Subcutaneous adipose tissue (tissue), 4 donors: ENCODE measurements around the gene IDI2. TPM values are rescaled to one million over a fixed set of nuclear protein-coding genes. Genes with fewer than 3 reads are reported as not detected.

Source experiments
- total RNA-seq, 4 donors: library from RNA; depleted of rRNA; stranded (reverse); fragments of >200 nt; gene quantifications; one replicate each; pipeline ENCODE4 v1.1.0, GENCODE V29; 2016
- TF ChIP-seq, protein P1 (sequence below): fragments of 450-650 bp; IDR thresholded peaks from one replicate; pipeline ENCODE4 v1.5.1; 2016; ENCODE audit warnings: low read depth, mild to moderate bottlenecking, control low read depth, antibody characterized with exemption, moderate library complexity

The IDI2 gene
- total RNA-seq, 4 donors from 2014 or later = not detected

DNA sequence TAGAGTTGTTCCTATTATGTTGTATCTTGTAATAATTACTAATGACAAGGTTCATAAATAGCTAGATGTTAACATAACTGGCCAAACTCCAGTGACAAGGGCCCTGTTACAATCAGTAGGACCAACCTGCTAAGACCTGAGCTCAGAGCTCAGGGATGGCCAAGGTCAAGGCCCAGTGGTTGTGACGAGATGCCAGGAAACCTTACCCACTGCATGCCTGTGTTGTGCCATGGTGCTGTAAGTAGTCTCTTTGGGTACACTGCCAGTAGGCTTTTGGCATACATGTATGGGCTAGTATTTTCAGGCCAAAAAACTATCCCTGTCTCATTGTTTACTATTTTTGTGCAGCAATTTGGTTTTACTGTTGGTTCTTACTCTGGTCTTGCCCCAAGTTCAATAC, 7.9 kb upstream of the IDI2 start:
- TF ChIP-seq, protein P1, sequence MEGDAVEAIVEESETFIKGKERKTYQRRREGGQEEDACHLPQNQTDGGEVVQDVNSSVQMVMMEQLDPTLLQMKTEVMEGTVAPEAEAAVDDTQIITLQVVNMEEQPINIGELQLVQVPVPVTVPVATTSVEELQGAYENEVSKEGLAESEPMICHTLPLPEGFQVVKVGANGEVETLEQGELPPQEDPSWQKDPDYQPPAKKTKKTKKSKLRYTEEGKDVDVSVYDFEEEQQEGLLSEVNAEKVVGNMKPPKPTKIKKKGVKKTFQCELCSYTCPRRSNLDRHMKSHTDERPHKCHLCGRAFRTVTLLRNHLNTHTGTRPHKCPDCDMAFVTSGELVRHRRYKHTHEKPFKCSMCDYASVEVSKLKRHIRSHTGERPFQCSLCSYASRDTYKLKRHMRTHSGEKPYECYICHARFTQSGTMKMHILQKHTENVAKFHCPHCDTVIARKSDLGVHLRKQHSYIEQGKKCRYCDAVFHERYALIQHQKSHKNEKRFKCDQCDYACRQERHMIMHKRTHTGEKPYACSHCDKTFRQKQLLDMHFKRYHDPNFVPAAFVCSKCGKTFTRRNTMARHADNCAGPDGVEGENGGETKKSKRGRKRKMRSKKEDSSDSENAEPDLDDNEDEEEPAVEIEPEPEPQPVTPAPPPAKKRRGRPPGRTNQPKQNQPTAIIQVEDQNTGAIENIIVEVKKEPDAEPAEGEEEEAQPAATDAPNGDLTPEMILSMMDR = no peak

DNA sequence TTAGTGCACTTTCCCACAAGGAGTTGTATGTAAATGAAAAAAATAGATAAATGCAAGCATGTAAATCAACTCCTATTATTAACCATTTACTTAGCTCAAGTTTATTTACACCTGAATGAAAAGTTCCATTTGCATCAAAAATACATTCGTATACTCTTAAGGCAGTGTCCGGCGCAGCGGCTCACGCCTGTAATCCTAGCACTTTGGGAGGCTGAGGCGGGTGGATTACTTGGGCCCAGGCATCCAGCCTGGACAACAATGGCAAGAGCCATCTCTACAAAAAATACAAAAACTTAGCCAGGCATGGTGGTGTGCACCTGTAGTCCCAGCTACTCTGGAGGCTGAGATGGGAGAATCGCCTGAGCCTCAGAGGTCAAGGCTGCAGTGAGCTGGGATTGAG, 4.2 kb upstream of the IDI2 start:
- TF ChIP-seq, protein P1 = no peak

DNA sequence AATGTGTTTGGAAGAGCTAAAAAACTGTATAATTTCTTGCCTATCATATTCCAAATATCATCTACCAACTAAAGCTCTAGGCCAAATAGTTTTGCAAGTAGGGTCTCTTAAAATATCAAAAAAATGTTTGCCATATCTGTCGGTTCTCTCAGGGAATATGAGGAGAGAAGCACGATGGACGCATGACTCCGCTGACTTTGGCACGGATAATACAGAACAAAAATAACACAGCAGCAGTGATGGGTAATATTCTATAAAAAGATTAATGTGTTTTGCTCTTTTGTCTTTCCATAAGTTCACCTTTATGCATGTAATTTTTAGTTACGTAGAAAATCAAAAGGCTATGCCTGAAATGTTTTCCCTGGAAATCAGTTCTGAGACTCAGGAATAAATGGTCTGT, 919 bp upstream of the IDI2 start:
- TF ChIP-seq, protein P1 = no peak

DNA sequence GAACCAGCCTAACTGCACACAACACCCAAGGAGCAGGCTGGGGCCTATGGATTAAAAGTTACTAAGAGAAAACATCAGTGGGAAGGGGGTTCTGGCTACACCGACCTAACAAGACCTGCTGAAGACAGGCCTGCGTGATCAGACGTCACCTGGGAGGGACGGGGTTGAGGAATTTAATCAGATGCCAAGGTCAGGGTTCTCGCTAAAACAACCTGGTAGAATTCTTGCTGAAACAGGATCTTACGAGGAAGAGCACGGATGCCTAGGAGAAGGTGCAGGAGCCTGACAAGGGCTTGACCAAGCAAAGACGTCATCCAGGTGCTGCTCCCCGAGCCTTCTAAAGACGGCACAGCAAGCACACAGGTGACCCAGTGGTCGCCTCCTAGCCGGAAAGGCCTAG, 1.6 kb downstream of the IDI2 start:
- TF ChIP-seq, protein P1 = no peak

DNA sequence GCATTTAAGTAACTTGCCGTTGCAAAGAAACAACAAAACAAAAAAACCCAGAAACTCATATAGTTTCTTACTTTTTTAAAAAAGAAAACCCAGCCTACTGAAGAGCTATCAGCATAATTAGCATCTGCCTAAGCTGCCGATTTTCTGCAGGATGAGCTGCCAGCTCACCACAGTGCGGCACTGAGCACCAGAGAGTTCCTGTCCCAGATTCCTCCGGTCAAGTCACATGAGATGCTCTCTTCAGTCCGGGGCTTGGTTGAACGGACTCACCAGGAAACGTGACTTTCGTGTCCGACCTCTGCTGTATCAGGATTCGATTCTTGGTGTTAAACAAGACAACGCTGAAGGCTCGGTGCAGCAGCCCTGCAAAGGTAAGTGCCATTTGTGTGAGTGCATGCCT, 3.2 kb downstream of the IDI2 start:
- TF ChIP-seq, protein P1 = no peak

DNA sequence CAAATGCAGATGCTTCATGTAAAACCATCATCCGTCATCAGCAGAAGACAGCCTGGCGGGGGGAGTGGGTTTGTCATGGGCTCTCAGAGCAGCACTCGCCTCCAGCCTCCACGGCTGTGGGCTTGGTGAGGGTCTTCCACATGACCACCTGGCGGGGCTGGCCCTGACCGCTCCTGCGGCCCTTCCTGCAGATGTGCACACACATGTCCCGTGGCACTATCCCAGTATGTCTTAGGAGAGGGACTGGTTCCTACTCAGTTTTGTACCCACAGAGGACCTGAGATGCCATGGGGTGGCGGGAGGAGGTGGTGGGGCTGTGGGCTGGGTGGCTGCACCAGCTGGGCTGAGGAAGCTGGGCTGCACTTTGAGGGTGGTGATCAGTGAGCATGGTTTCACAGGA, 4.7 kb downstream of the IDI2 start:
- TF ChIP-seq, protein P1 = no peak

DNA sequence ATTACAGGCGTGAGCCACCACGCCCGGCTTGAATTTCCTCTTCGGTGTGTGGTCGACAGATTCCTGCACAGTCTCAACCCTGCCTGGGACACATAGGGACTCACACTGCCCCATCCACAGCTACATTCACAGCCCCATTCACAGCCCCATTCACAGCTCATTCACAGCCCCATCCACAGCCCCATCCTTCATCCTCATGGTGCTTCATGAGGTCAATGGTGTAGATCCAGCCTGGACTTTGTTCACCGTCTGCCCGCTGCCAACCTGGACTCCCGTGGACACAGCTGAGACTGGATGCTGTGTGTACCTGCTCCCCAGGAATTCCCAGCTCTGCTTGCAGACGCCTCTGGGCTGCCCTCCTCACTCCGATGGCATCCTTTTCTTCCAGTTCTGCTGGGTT, 5.2 kb downstream of the IDI2 start:
- TF ChIP-seq, protein P1 = no peak
